DND-41 (cell line): ENCODE measurements around the gene HMX2.

Experiments used
- ATAC-seq: fragments of 200-7000 bp; cut with Tn5 transposase; 3 replicates; pipeline ENCODE4 v1.9.1; 2021; ENCODE audit warnings: low read depth; ENCODE audit not compliant: insufficient read depth
- DNase-seq: peaks from one replicate; pipeline ENCODE4 v3.0.0-alpha.2; 2020
- H2AFZ ChIP-seq: 2 replicates; pipeline ENCODE4 v1.6.0; 2012; ENCODE audit warnings: low read depth, low read length
- H3K27ac ChIP-seq: 2 replicates; pipeline ENCODE4 v1.5.1; 2012; ENCODE audit warnings: low read length, inconsistent platforms
- H3K27me3 ChIP-seq: fragments of 200-600 bp; sonication (generic); 2 replicates; pipeline ENCODE4 v1.6.0; 2012; ENCODE audit warnings: low read length, mild to moderate bottlenecking, inconsistent platforms; ENCODE audit not compliant: insufficient read depth, poor library complexity
- H3K36me3 ChIP-seq: 2 replicates; pipeline ENCODE4 v1.5.1; 2012; ENCODE audit warnings: low read length, inconsistent platforms; ENCODE audit not compliant: insufficient read depth
- H3K4me1 ChIP-seq: 2 replicates; pipeline ENCODE4 v1.5.1; 2012; ENCODE audit warnings: mild to moderate bottlenecking, low read length; ENCODE audit not compliant: insufficient read depth
- H3K4me2 ChIP-seq: 2 replicates; pipeline ENCODE4 v1.6.0; 2012; ENCODE audit warnings: mild to moderate bottlenecking, moderate library complexity, low read length, inconsistent platforms; ENCODE audit not compliant: insufficient read depth
- H3K4me3 ChIP-seq, 2 experiments: fragments of 200-600 bp in 1 of 2; shearing (Covaris generic) in 1 of 2; 2 replicates each; pipeline ENCODE4 v1.5.1; 2012 to 2016; ENCODE audit warnings: inconsistent platforms in 2 of 2, low read length in 2 of 2, mild to moderate bottlenecking in 2 of 2, low read depth in 1 of 2, moderate library complexity in 1 of 2
- H3K79me2 ChIP-seq: 2 replicates; pipeline ENCODE4 v1.6.0; 2012; ENCODE audit warnings: low read length, inconsistent platforms; ENCODE audit not compliant: insufficient read depth
- H3K9ac ChIP-seq: 2 replicates; pipeline ENCODE4 v1.6.0; 2012; ENCODE audit warnings: low read depth, mild to moderate bottlenecking, inconsistent platforms, low read length, moderate library complexity
- H3K9me3 ChIP-seq: 2 replicates; pipeline ENCODE4 v1.5.1; 2012; ENCODE audit warnings: low read length, moderate library complexity, mild to moderate bottlenecking, inconsistent platforms; ENCODE audit not compliant: insufficient read depth, severe bottlenecking
- H4K20me1 ChIP-seq: 2 replicates; pipeline ENCODE4 v1.6.0; 2012; ENCODE audit warnings: low read length; ENCODE audit not compliant: insufficient read depth
- CTCF ChIP-seq: IDR thresholded peaks from 2 replicates; pipeline ENCODE4 v1.5.1; 2012; ENCODE audit warnings: borderline replicate concordance, low read length, moderate library complexity, mild to moderate bottlenecking; ENCODE audit not compliant: poor library complexity, severe bottlenecking; ENCODE audit errors: extremely low read depth
- EZH2 ChIP-seq: IDR thresholded peaks from 3 replicates; pipeline ENCODE4 v1.6.1; 2012; ENCODE audit warnings: borderline replicate concordance, low read depth, mild to moderate bottlenecking, moderate library complexity, low read length, inconsistent platforms; ENCODE audit not compliant: severe bottlenecking

HMX2 gene

DNA sequence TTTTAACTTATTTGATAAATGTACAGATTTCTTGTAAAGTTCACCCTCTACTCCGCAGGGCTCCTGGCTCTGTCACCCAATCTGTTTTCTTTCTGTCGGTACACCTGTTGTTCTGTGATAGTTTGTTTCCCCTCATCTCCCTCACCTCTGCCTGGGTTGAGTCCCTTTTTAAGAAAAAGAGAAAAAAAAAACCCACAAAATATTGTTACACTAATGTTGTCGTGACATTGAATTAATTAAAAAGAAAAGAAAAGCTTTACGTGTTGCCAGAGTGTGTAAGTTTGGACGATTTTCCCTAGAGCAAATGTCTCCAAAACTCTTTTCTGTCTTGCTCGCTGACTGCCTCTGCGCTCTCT lies 8.8 kb upstream of the HMX2 start:
- Histone ChIP-seq H3K4me2 (no peak overlapping the region), H3K4me3 (no peak overlapping the region), H3K9me3 (no peaks in the 10 kb centered on the region), H4K20me1 (no peaks in the 10 kb centered on the region), H3K79me2 (no peaks in the 10 kb centered on the region), H3K27me3 (peaks cover 10% of the 10 kb centered on the region), H3K36me3 (no peaks in the 10 kb centered on the region), H3K4me1 (no peaks in the 10 kb centered on the region), H3K27ac (no peak overlapping the region), H3K9ac (no peak overlapping the region), H2AFZ (no peak overlapping the region)
- ATAC-seq (no peak), DNase-seq (no peak)
- no peak for TF ChIP-seq CTCF
- no peak for TF ChIP-seq EZH2

DNA sequence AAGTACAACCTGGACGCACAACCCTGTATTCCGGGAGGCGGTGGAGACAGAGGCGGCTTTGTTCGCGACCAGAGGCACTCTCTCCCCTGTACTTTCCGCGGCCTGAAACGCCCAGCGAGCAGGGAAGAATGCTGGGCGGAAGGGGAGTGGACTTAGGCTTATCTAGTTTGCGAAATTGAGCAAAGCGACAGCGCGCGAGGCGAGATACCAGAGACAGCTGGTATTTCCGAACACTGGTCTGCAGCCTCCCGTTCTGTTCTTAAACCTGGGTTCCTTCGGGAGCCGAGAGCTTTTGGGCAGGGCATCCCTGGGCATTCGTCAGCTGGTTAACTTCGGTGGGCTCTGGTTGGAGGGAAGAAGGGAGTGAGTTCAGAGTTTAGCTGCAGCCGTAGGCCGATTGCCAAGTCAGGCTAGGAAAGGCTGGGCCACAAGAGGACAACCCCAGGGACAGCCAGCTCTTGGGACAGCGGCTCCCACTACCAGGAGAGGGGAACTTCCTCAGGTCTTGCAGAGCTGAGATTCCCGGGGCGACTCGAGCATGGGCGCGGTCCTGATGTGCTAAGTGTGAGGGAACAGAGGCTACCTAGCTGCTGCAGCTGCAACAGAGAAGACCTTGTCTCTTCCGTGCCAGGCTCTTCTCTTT lies 8.3 kb upstream of the HMX2 start:
- no peak overlapping the region for H3K9ac ChIP-seq
- no peaks in the 10 kb centered on the region for H3K4me1 ChIP-seq
- TF ChIP-seq EZH2: no peak
- no peak for TF ChIP-seq CTCF
- H3K36me3 ChIP-seq: no peaks in the 10 kb centered on the region
- no peak overlapping the region for H3K27ac ChIP-seq
- H3K4me2 ChIP-seq: no peak overlapping the region
- no peak overlapping the region for H2AFZ ChIP-seq
- no peaks in the 10 kb centered on the region for H4K20me1 ChIP-seq
- no peak for DNase-seq
- H3K27me3 ChIP-seq: peaks cover 10% of the 10 kb centered on the region
- no peaks in the 10 kb centered on the region for H3K9me3 ChIP-seq
- ATAC-seq: no peak
- no peak overlapping the region for H3K4me3 ChIP-seq
- no peaks in the 10 kb centered on the region for H3K79me2 ChIP-seq

DNA sequence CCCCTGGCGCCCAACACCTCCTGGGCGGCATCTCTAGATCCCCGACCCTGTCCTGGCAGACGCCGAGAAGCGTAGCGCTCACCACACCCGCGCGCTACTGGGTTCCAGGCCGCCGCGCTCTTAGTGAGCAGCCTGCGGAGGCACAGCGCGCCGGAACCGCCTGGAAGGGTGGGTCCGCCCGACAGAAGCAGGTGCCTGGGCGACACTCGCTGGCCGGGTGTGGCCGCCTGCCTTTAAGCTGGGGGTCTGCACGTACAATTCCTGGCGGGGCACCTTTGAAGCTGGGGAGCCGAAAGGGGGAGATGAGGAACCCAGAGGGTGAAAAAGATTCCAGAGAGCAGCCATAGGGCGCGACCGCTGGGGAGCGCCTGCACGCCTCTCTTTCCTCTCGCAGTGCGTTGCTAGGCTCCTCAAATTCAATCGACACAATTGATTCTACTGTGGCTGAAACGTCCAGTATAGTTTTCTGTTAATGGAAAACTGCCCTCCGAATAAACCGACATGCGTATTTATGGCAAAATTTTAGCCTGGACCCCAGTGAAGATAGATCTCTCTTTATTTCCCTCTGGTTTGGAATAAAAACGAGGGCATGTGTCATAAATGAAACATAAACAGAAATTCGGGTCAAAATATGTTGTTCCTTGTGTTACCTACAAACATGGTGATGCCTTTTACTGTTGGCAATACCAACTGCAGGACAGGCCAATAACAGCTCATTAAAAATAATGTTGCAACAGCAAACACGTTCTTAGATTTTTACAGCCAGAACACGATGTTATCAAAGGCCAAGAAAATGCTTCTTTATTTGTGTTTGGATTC lies 7.6 kb upstream of the HMX2 start:
- no peak for ATAC-seq
- H3K4me1 ChIP-seq: no peaks in the 10 kb centered on the region
- H3K9ac ChIP-seq: no peak overlapping the region
- DNase-seq: no peak
- H3K27ac ChIP-seq: no peak overlapping the region
- H3K27me3 ChIP-seq: peaks cover 10% of the 10 kb centered on the region
- H3K79me2 ChIP-seq: no peaks in the 10 kb centered on the region
- H2AFZ ChIP-seq: no peak overlapping the region
- no peaks in the 10 kb centered on the region for H3K36me3 ChIP-seq
- no peak overlapping the region for H3K4me3 ChIP-seq
- TF ChIP-seq EZH2 (no peak), CTCF (no peak)
- H3K9me3 ChIP-seq: no peaks in the 10 kb centered on the region
- H3K4me2 ChIP-seq: no peak overlapping the region
- no peaks in the 10 kb centered on the region for H4K20me1 ChIP-seq

DNA sequence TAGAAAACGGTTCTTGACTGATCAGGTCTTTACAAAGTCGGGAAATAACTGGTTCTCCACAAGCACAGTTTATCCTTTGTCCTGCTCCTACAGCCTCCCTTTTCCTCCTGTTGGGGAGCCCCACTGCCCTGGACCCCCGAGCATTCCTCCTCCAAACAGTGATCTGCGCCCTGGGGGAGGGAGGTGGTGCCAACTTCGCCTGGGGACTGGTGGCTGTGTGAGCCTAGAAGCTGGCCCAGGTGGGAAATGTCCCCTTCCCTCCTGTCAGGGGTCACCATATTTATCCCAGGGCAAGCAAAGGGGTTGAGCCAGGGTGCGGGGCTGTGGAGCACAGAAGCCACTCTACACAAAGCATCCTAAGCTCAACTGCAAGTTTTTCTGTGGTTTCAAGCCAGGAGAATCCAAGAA lies 6.9 kb upstream of the HMX2 start:
- Histone ChIP-seq H3K4me3 (no peak overlapping the region), H3K9me3 (no peaks in the 10 kb centered on the region), H3K79me2 (no peaks in the 10 kb centered on the region), H3K27ac (no peak overlapping the region), H2AFZ (no peak overlapping the region), H3K4me2 (no peak overlapping the region), H3K36me3 (no peaks in the 10 kb centered on the region), H3K9ac (no peak overlapping the region), H4K20me1 (no peaks in the 10 kb centered on the region), H3K4me1 (no peaks in the 10 kb centered on the region), H3K27me3 (peaks cover 10% of the 10 kb centered on the region)
- no peak for ATAC-seq
- no peak for DNase-seq
- no peak for TF ChIP-seq CTCF
- TF ChIP-seq EZH2: no peak
